Panc1 (cell line): ENCODE results near the gene KRT222. TPM values are rescaled to one million over a fixed set of nuclear protein-coding genes. Genes with fewer than 3 reads are reported as not detected.

Experiments
- ATAC-seq: fragments of 200-7000 bp; cut with Tn5 transposase; 2 replicates; pipeline ENCODE4 v1.9.1; 2020; ENCODE audit warnings: mild to moderate bottlenecking, moderate library complexity
- BruUV-seq: library from RNA; stranded (reverse); fragments of 400-500 nt; replicated peaks from 2 replicates; lab custom pipeline; 2021; lab: Mats Ljungman, UMichigan
- CTCF ChIA-PET: fragments of 300-600 bp; sonication (Branson Sonifier 250); formaldehyde crosslinking; loops from one replicate; lab custom pipeline; 2022; ENCODE audit warnings: antibody characterized with exemption; lab: Charles Lee
- POLR2A ChIA-PET: fragments of 300-600 bp; sonication (Branson Sonifier 250); formaldehyde crosslinking; loops from one replicate; lab custom pipeline; 2022; ENCODE audit warnings: antibody characterized with exemption; lab: Charles Lee
- DNase-seq: peaks from one replicate; pipeline ENCODE4 v3.0.0-alpha.2; 2010; ENCODE audit warnings: low read depth, low spot score
- H3K27ac ChIP-seq: 2 replicates; pipeline ENCODE4 v1.5.1; 2011; ENCODE audit warnings: mild to moderate bottlenecking, low read length, inconsistent platforms
- H3K27me3 ChIP-seq: fragments of 200-500 bp; sonication (Bioruptor generic); 2 replicates; pipeline ENCODE4 v1.6.0; 2014; ENCODE audit warnings: low read length, inconsistent platforms; ENCODE audit not compliant: control insufficient read depth, insufficient read depth
- H3K36me3 ChIP-seq: fragments of 200-500 bp; sonication (Bioruptor generic); 2 replicates; pipeline ENCODE4 v1.5.1; 2014; ENCODE audit warnings: inconsistent platforms, mild to moderate bottlenecking, low read length, moderate library complexity; ENCODE audit not compliant: control insufficient read depth, insufficient read depth
- H3K4me1 ChIP-seq: 2 replicates; pipeline ENCODE4 v1.5.1; 2011; ENCODE audit warnings: inconsistent platforms, mild to moderate bottlenecking, low read length, moderate library complexity; ENCODE audit not compliant: control insufficient read depth, insufficient read depth
- H3K4me3 ChIP-seq, 2 experiments: 2 replicates each; pipeline ENCODE4 v1.5.1; 2011 to 2012; ENCODE audit warnings: low read depth in 2 of 2, low read length in 2 of 2, mild to moderate bottlenecking in 2 of 2, inconsistent platforms in 1 of 2, moderate library complexity in 1 of 2
- H3K9me3 ChIP-seq: fragments of 200-500 bp; sonication (Bioruptor generic); 2 replicates; pipeline ENCODE4 v1.5.1; 2014; ENCODE audit warnings: low read depth, mild to moderate bottlenecking, inconsistent platforms, low read length, moderate library complexity; ENCODE audit not compliant: control insufficient read depth, insufficient read depth
- CTCF ChIP-seq: fragments of 450-650 bp; IDR thresholded peaks from 2 replicates; pipeline ENCODE4 v1.5.1; 2017; ENCODE audit warnings: mild to moderate bottlenecking
- POLR2AphosphoS5 ChIP-seq: IDR thresholded peaks from 2 replicates; pipeline ENCODE4 v1.6.1; 2012; ENCODE audit warnings: mild to moderate bottlenecking, low read depth, low read length, moderate library complexity
- REST ChIP-seq, 2 experiments: IDR thresholded peaks; 2 replicates each; pipeline ENCODE4 v1.6.1; 2011 to 2012; ENCODE audit warnings: low read depth in 2 of 2, control low read depth in 1 of 2, low read length in 1 of 2, mild to moderate bottlenecking in 1 of 2, moderate library complexity in 1 of 2; ENCODE audit not compliant: insufficient read depth in 1 of 2
- SIN3A ChIP-seq: IDR thresholded peaks from 2 replicates; pipeline ENCODE4 v1.6.1; 2012; ENCODE audit warnings: low read depth, mild to moderate bottlenecking, low read length, moderate library complexity, borderline replicate concordance; ENCODE audit not compliant: insufficient read depth
- TCF7L2 ChIP-seq: IDR thresholded peaks from 2 replicates; pipeline ENCODE4 v1.6.1; 2011; ENCODE audit warnings: mild to moderate bottlenecking, low read depth, low read length, inconsistent platforms
- in situ Hi-C: cut with HindIII; loops from 2 replicates; pipeline ENCODE4 v1.10.0; 2016; ENCODE audit warnings: low sequenced_read_pairs, low pct_unique_long_range_greater_than_20kb
- intact Hi-C: fragments of 100-400 bp; cut with micrococcal nuclease; formaldehyde crosslinking; loops from one replicate; pipeline ENCODE4 v1.10.0; 2022; ENCODE audit not compliant: unreplicated experiment
- total RNA-seq: library from RNA; stranded (reverse); gene quantifications from one replicate; pipeline ENCODE4 v1.2.1, GENCODE V29; 2021; ENCODE audit not compliant: unreplicated experiment

Gene KRT222
- total RNA-seq, 1 experiment from 2014 or later, result not detected

GRCh38 chr17:40679523-40679907 lies 14.5 kb upstream of the KRT222 start:
- H3K27me3 ChIP-seq, result peaks cover 35% of the 10 kb centered on the region
- intact Hi-C loops, result no loop called here

GRCh38 chr17:40678902-40679522 lies 14.0 kb upstream of the KRT222 start:
- ChIA-PET CTCF (no interaction called here), POLR2A (no interaction called here)
- Histone ChIP-seq H3K9me3 (no peaks in the 10 kb centered on the region), H3K4me1 (no peaks in the 10 kb centered on the region), H3K27ac (no peak overlapping the region), H3K36me3 (no peaks in the 10 kb centered on the region), H3K4me3 (no peak overlapping the region), H3K27me3 (peaks cover 38% of the 10 kb centered on the region)
- in situ Hi-C loops (no loop called here), intact Hi-C loops (no loop called here)
- BruUV-seq, result no TSS peak
- TF ChIP-seq TCF7L2 (no peak), CTCF (no peak), POLR2AphosphoS5 (no peak), SIN3A (no peak), REST (IDR thresholded peaks at IDR 0.05; ENCODE audit: insufficient read depth in 1 of 2, low read depth in 2 of 2, low read length in 1 of 2) (no peak)
- DNase-seq (no peak), ATAC-seq (no peak)

More at GRCh38 chr17:40679523-40679907, 14.5 kb upstream of the KRT222 start:
- CTCF ChIA-PET, result no interaction called here
- DNase-seq (no peak), ATAC-seq (no peak)
- POLR2A ChIA-PET, result no interaction called here
- Histone ChIP-seq H3K36me3 (no peaks in the 10 kb centered on the region), H3K4me1 (no peaks in the 10 kb centered on the region), H3K9me3 (no peaks in the 10 kb centered on the region), H3K4me3 (no peak overlapping the region), H3K27ac (no peak overlapping the region)
- in situ Hi-C loops, result no loop called here
- BruUV-seq, result no TSS peak
- TF ChIP-seq TCF7L2 (no peak), POLR2AphosphoS5 (no peak), CTCF (no peak), REST (IDR thresholded peaks at IDR 0.05; ENCODE audit: insufficient read depth in 1 of 2, low read depth in 2 of 2, low read length in 1 of 2) (no peak), SIN3A (no peak)
